Muscle layer of duodenum (tissue), 2 donors: ENCODE data around the gene PROM2.

Source experiments
- H3K27ac ChIP-seq: one replicate; pipeline ENCODE4 v1.7.0; 2013; ENCODE audit warnings: mild to moderate bottlenecking, low read length
- H3K27me3 ChIP-seq: one replicate; pipeline ENCODE4 v1.7.0; 2013; ENCODE audit warnings: low read depth, mild to moderate bottlenecking, control low read depth, low read length
- H3K36me3 ChIP-seq, 2 donors: one replicate each; pipeline ENCODE4 v1.7.0; 2013; ENCODE audit warnings: low read length in 2 of 2, control low read depth in 1 of 2, mild to moderate bottlenecking in 1 of 2; ENCODE audit not compliant: insufficient read depth in 2 of 2, control insufficient read depth in 1 of 2
- H3K4me1 ChIP-seq, 2 donors: one replicate each; pipeline ENCODE4 v1.7.0; 2013; ENCODE audit warnings: low read length in 2 of 2, mild to moderate bottlenecking in 2 of 2, control low read depth in 1 of 2, moderate library complexity in 1 of 2; ENCODE audit not compliant: insufficient read depth in 2 of 2, control insufficient read depth in 1 of 2
- H3K4me3 ChIP-seq, 2 donors: one replicate each; pipeline ENCODE4 v1.7.0; 2013; ENCODE audit warnings: low read length in 2 of 2, low read depth in 1 of 2, mild to moderate bottlenecking in 1 of 2
- H3K9me3 ChIP-seq, 2 donors: one replicate each; pipeline ENCODE4 v1.7.0; 2013; ENCODE audit warnings: low read length in 2 of 2, control low read depth in 1 of 2, mild to moderate bottlenecking in 1 of 2; ENCODE audit not compliant: control insufficient read depth in 1 of 2
- donor health status: healthy.

The PROM2 gene

GRCh38 chr2:95270541-95271081 is 3.6 kb upstream of the PROM2 start:
- Histone ChIP-seq H3K4me3 (no peak overlapping the region), H3K9me3 (no peaks in the 10 kb centered on the region)

GRCh38 chr2:95271381-95271971 is 2.8 kb upstream of the PROM2 start:
- Histone ChIP-seq H3K4me1 (no peaks in the 10 kb centered on the region), H3K27ac (no peak overlapping the region), H3K36me3 (no peaks in the 10 kb centered on the region), H3K9me3 (no peaks in the 10 kb centered on the region), H3K27me3 (no peaks in the 10 kb centered on the region), H3K4me3 (no peak overlapping the region)

More at GRCh38 chr2:95270541-95271081, 3.6 kb upstream of the PROM2 start:
- no peaks in the 10 kb centered on the region for H3K27me3 ChIP-seq
- no peak overlapping the region for H3K27ac ChIP-seq
- H3K36me3 ChIP-seq: no peaks in the 10 kb centered on the region
- no peaks in the 10 kb centered on the region for H3K4me1 ChIP-seq

GRCh38 chr2:95272299-95272751 is 1.9 kb upstream of the PROM2 start:
- no peak overlapping the region for H3K4me3 ChIP-seq
- H3K4me1 ChIP-seq: no peaks in the 10 kb centered on the region
- no peak overlapping the region for H3K27ac ChIP-seq
- no peaks in the 10 kb centered on the region for H3K27me3 ChIP-seq
- no peaks in the 10 kb centered on the region for H3K36me3 ChIP-seq
- no peaks in the 10 kb centered on the region for H3K9me3 ChIP-seq

- Histone ChIP-seq H3K4me1 (no peaks in the 10 kb centered on the region), H3K27me3 (no peaks in the 10 kb centered on the region), H3K4me3 (no peak overlapping the region), H3K27ac (no peak overlapping the region), H3K9me3 (no peaks in the 10 kb centered on the region), H3K36me3 (no peaks in the 10 kb centered on the region)
Measured at GRCh38 chr2:95272781-95273180, 1.5 kb upstream of the PROM2 start.

- H3K36me3 ChIP-seq: no peaks in the 10 kb centered on the region
- no peaks in the 10 kb centered on the region for H3K4me1 ChIP-seq
- H3K27me3 ChIP-seq: no peaks in the 10 kb centered on the region
- H3K4me3 ChIP-seq: no peak overlapping the region
- H3K9me3 ChIP-seq: no peaks in the 10 kb centered on the region
- no peak overlapping the region for H3K27ac ChIP-seq
Measured at GRCh38 chr2:95273566-95274290, 521 bp upstream of the PROM2 start.

GRCh38 chr2:95275151-95275515 is 884 bp downstream of the PROM2 start:
- Histone ChIP-seq H3K4me1 (no peaks in the 10 kb centered on the region), H3K27ac (peak overlapping the region; percentile 45), H3K27me3 (no peaks in the 10 kb centered on the region), H3K36me3 (no peaks in the 10 kb centered on the region), H3K4me3 (peak overlapping the region in 1 of 2 donors; percentile 46), H3K9me3 (no peaks in the 10 kb centered on the region)

- Histone ChIP-seq H3K27me3 (no peaks in the 10 kb centered on the region), H3K4me1 (no peaks in the 10 kb centered on the region), H3K9me3 (no peaks in the 10 kb centered on the region), H3K4me3 (no peak overlapping the region), H3K36me3 (no peaks in the 10 kb centered on the region), H3K27ac (peak overlapping the region; percentile 45)
Measured at GRCh38 chr2:95275601-95276243, 1.5 kb downstream of the PROM2 start.

GRCh38 chr2:95276244-95276887 is 2.1 kb downstream of the PROM2 start:
- H3K9me3 ChIP-seq: no peaks in the 10 kb centered on the region
- H3K27ac ChIP-seq: peak overlapping the region; percentile 45
- H3K4me1 ChIP-seq: no peaks in the 10 kb centered on the region
- no peak overlapping the region for H3K4me3 ChIP-seq
- H3K27me3 ChIP-seq: no peaks in the 10 kb centered on the region
- H3K36me3 ChIP-seq: no peaks in the 10 kb centered on the region

GRCh38 chr2:95276888-95277245 is 2.6 kb downstream of the PROM2 start:
- no peak overlapping the region for H3K4me3 ChIP-seq
- no peaks in the 10 kb centered on the region for H3K4me1 ChIP-seq
- H3K9me3 ChIP-seq: no peaks in the 10 kb centered on the region
- no peak overlapping the region for H3K27ac ChIP-seq
- no peaks in the 10 kb centered on the region for H3K27me3 ChIP-seq
- no peaks in the 10 kb centered on the region for H3K36me3 ChIP-seq

GRCh38 chr2:95277246-95277906 is 3.1 kb downstream of the PROM2 start:
- H3K27me3 ChIP-seq: no peaks in the 10 kb centered on the region
- no peaks in the 10 kb centered on the region for H3K4me1 ChIP-seq
- H3K27ac ChIP-seq: no peak overlapping the region
- H3K9me3 ChIP-seq: no peaks in the 10 kb centered on the region
- H3K36me3 ChIP-seq: no peaks in the 10 kb centered on the region
- no peak overlapping the region for H3K4me3 ChIP-seq

- no peaks in the 10 kb centered on the region for H3K27me3 ChIP-seq
- H3K4me1 ChIP-seq: no peaks in the 10 kb centered on the region
- H3K27ac ChIP-seq: no peak overlapping the region
- no peaks in the 10 kb centered on the region for H3K9me3 ChIP-seq
- H3K36me3 ChIP-seq: no peaks in the 10 kb centered on the region
- H3K4me3 ChIP-seq: no peak overlapping the region
Measured at GRCh38 chr2:95278051-95278471, 3.8 kb downstream of the PROM2 start.
